NCI-H2196 treated with DMSO at 0.1 percent for 48 hours (cell line): ENCODE data around the gene CNTNAP5.

Experiments used
- DNase-seq: peaks from one replicate; lab custom pipeline; 2025; ENCODE audit not compliant: unreplicated experiment; lab: John Stamatoyannopoulos, UW

The CNTNAP5 gene

DNA sequence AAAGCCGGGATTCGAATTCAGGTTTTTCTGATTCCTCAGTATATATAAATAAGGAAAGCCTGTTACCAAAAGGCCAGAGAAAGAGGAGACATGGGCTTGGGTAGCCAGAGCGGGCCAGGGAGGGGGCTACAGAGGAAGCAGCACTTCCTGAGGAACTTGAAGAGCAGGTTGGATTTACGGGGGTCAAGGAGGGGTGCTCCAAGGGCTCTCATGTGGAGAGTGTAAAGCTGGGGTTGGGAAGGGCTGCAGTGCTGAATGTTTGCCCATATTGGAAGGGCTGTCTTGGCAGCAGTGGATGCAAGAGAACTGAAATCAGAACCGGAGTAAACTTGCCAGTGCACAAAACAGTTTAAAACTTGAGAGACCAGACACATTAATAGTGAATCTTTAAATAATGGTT is 511.5 kb downstream of the CNTNAP5 start:
- no peak for DNase-seq

DNA sequence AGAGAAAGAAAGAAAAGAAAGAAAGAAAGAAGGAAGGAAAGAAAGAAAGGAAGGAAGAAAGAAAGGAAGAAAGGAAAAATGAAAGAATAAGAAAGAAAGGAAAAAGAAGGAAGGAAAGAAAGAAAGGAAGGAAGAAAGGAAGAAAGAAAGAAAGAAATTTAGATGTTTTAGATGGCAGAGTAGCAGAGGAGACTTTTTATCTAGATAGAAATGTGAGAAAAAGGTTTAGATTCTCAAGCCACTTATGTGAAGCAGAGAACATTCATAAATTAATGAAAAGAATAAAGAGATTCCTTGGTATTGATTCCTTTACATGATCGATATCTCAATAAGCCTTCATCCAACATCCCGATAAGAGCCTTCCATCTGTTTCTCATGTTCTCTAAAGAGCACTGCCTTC is 513.5 kb downstream of the CNTNAP5 start:
- DNase-seq = no peak

DNA sequence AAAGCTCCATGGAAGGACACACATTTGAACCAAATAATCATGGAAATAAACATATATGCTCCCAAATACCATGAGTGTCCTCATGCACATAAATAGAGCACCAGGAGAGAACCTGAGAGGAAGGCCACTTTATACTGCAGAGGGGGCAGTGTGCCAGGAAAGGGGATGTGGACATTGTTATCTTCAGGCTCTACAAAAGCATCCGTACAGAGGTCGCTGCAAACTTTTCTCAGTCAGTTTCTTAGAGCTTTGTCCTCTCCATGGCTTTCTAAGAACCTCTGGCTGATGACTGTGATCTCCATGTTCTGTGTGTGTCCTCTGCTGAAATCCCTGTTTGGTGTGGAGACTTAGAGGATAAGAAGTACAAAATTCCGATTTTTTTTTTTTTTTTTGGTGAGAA is 515.7 kb downstream of the CNTNAP5 start:
- DNase-seq = no peak

DNA sequence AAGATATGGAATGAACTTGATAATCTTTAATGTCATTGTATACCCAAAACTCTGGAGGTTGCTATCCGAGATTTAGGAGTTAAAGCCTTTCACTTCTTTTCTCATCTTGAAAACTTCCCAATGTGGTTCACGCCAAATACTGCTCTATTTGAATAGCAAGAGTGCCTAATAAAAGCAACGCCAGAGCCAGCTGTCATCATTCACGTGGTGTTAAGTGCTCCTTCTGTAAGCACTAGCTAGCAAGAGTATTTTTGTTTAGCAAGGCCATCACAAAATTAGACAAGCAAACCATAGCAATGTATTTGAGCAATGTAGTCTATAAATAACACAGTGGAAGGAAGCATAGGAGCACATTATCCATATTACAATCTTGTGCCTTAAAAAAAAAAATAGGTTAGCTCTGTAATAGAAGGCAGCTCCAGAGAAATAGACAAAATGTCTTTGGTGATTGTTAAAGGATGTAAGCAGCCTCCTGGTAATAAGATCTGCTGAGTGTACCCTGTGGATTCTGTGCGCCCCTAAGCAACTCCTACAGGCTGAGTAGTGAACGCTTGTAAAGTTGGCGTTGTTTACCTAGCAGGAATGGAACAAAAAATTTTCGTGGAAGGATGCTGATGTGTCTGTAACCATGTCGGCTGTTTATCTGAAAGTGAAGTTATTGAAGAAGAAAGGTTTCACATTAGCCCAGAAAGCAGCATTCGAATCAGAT is 518.0 kb downstream of the CNTNAP5 start:
- peak; percentile 32 for DNase-seq

DNA sequence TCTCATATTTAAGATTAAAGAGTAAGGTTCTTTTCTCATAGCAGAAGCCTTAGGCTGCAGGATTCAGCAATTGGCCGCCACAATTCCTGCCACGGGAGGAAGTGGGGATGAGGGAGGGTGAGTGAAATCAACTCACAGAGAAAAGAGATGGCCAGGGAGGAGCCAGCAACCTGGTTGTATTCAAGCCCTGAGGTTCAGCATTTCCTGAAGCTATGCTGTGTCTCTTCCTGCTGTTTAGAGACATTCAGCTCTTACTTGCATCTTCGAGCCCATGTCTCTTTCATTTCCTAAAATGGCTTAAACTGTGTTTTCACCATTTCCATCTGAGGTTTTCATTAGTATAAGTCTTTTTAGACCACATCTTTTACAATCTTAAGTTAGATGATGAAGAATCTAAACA is 522.6 kb downstream of the CNTNAP5 start:
- DNase-seq = no peak

DNA sequence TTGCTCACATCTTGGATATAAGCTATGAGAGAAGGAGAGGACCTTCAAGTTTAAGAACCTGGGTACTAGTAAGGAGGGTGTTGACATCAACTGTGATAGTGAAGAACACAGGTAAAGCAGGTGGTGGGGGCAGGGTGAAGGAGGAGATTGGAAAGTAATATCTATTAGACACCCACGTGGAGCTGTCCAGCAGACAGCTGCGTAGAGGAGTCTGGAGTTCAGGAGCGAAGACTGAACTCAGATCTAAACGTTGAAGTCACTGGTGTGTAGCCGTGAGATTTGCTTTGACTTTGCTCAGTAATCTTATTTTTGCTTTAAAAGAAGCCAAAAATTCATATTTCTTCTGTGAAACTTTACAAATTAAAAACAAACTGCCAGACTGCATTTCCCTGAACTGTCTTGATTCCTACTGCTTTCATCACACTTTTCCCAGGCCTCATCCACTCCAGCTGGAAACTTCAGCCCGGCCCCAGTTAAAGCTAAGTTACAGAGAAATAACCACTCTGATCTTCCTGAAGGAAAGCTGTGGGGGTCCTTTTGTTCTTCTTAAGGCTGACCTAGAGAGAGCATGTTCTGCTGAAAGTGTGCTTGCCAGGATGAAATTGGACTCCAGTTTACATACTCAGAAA is 533.3 kb downstream of the CNTNAP5 start:
- no peak for DNase-seq

DNA sequence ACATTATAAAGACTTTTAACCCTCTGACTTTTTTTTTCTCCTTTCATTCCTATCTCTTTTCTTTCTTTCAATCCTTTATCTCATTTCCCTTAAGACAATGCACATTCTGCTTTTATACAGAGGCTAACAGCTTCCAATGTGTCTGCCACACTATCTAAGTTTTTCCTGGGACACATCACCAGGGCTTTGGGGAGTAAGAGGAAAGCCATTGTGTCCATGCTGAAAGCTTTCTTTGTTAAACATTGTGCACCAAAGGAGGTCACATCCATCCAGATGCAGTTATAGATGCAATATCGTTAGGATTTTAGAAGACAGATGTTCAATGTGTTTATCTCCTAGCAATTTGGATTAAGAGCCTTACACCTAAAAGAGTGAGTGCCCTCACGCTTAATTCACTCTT is 534.1 kb downstream of the CNTNAP5 start:
- DNase-seq = no peak

DNA sequence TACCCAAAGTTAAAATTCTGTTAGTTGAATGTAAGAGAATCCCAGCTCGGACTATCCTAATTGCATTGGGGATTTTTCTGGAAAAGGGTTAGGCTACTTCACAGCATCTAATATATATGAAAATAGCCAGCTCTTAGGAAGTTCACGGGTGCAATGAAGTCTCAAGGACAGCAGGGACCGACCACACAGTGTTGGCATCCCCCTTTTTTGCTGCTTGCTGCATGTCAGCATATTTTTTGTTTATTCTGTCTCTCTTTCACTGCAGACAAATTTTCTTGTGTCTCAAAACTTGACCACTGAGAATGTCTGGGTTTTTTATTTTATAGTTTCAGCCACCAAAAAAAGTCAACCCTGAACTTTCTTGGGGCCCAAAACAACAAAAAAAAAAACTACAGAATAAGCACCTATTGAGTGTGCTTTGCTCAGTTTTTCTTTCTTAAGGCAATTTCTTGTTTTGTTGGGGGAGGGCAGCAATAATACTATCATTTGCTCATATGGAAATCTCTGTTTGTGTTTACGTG is 535.6 kb downstream of the CNTNAP5 start:
- no peak for DNase-seq

DNA sequence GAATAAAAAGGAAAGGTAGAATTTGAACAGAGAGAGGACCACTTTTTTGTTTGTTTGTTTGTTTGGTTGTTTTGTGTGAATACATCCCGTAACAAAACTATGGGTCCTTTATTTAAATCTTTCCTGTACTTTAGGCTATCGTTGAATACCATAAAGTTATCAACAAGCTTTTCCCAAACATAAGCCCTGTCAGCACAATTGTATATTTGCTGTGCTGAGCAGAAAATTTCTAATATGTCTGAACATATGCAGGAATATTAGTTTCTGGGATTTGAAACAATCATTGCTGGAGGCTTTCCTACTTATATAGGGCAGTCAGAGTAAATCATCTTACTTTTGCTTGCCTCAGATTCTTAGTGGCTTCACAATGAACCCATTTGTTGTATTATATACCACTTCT is 536.4 kb downstream of the CNTNAP5 start:
- DNase-seq = no peak

DNA sequence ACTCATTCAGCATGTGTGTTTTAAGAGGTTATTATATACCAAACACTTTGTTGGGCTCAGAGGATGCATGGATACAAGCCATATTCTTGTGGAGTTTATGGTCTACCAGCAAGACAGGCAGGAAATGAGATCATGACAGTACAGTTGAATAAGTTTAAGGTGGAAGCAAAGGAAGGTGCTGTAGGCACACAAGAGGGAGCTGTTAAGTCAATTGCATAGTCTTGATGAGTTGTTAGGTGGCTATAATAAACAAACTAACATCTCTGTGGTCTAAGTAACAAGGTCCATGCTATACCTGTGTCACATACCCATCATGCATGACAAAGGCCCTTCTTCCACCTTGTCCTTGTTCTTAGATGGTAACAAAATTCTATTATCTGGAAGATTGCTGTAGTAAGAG is 538.3 kb downstream of the CNTNAP5 start:
- DNase-seq = no peak

DNA sequence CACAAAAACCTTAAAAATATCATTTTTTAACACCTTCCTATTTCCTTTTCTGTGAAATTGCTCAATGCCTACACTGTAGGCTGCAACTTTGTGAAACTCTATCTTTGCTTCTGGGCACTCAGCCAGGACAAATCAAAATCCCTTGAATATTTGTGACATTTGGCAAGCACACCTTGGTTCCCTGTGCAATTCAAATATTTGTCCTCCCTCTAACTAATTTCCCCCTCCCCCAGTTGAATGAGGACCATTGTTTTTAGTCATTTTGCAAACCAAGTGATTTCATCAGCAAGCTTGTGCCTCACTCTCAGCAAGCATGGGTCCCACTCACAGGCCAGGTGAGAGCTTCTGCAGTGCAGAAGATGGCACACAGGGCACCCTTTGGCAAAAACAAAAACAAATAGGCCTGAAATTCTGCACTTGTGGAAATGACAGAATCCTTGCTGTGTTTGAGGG is 541.5 kb downstream of the CNTNAP5 start:
- peak; percentile 67 for DNase-seq

DNA sequence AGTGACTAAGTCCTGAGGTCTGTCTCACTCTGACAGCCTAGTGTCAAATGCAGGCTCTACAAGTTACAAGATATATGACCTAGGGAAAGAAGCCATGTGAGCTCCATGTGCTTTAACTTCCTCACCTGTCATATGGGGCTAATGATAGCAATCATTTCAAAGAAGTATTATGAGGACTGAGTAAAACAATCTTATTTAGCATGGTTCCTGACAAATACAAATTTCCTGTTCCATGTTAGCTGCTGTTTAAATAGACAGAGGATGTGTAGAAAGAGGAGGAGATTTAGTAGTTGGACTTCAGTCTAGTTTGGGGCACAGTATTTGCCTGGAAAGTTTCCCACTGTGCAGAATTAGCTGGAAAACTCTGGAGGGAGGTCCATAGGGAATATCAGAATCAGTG is 545.8 kb downstream of the CNTNAP5 start:
- DNase-seq = no peak

DNA sequence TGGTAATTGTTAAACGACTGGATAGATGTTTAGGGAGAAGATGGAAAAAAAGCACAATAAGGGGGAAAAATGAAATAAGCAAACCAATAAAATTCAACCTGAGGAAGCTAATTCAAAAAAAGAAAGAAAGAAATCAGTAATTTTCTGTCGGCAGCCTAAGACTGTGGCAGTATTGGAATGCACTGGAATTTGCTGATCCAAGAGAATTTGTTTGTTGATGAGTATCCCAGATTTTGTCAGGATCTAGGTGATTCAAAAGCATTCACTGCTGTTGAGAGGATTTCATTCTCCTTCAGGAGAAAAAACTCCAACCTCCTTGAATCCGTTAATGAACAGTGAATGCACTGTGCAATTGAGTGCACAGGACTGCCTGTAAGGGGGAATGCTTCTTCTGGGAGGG is 546.7 kb downstream of the CNTNAP5 start:
- no peak for DNase-seq

DNA sequence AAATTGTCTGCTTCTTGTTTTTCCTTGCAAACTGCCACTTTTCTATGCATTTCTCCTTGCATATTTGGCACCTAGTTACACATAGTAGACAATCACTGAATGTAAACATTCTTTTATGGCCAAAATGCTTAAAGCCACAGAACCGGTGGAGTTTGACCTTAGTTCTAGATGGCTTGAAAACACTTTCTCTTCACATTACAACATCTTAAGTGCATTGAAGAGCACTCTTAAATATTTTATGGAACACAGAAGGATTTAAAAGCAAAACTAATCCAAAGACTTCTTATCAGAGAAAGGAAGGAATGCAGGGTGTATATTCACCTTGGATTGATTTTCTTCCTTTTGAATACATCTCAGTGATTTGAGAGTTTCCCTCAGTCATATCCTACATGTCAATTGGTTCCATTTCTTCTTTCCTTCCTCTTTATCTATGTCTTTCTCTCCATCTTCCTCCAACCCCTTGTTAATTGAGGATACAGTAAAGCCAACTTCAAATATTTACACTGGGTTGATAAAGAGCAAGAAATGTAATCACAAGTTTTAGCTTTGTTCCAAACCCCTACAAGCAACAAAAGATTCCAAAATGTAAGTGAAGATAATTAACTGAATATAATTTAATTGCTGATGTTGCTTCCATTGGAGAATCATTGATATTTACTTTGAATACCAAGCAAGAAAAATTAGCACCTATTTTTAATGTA is 548.0 kb downstream of the CNTNAP5 start:
- DNase-seq = no peak

DNA sequence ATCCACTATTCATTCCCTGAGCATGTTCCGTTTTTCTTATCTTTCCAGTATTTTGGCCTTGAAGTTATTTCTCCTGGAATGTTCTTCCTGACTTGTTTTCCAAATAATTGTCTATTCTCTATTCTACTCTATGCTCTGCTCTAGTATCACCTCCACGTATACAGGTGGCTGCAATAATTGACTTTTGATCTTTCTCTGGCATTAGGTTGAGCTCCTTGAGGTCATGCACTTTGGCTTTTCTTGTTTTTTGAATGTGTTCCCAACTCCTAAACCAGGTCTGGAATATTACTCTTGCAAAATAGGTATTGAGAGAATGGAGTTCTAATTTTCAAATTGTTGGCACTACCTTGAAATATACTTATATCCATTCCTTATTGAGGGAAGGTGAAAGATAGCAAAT is 550.4 kb downstream of the CNTNAP5 start:
- DNase-seq = no peak

DNA sequence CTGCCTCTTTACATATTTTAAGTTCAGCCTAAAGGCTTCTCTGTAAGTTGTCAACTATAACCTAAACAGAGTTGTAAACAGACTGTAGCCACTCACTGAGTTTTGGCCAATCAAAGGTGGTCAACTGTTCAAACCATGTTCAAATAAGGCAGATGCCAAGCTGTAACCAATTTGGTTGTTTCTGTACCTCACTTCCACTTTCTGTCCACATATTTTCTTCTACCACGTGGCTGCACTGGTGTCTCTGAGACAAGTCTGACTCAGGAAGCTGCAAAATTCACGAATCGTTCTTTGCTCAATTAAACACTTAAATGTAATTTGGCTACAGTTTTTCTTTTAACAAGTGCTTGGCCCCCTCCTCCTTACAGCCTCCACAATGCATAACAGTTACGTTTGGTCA is 555.2 kb downstream of the CNTNAP5 start:
- no peak for DNase-seq

DNA sequence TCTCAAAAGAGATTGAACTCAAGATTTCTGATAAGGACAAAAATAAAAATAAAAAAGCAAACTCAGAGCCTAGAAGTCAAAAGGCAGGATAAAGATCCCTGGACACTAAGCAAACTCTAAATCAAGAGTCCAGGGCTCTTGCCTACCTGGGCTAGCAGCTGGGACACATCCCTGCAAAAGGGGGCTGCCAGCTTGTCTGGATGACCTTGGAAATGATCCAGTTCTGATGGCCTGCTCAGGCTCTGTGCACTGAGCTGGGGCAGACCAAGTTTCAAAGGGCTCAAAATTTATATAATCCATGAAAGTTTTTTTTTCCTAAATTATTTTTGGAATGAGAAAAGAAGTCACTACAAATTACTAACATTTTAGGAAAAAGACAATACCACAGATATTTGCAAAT is 557.3 kb downstream of the CNTNAP5 start:
- DNase-seq = no peak

DNA sequence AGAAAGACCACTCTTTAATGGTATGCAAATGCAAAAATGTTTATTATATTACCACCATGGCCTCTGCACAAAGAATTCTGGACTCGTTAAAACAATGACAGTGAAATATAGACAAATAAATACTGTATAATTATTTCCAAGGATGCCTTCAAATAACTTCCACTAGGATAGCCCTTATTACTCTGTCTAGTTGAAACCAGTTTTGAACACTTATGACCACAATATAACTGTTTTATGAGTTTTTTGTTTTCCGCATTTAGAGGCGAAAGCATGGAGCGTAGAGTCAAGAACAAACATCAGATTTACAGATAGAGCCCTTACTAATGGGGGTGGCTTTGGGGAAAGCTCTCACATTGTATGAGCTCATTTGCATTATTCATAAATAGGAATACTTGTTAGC is 559.5 kb downstream of the CNTNAP5 start:
- DNase-seq = no peak

DNA sequence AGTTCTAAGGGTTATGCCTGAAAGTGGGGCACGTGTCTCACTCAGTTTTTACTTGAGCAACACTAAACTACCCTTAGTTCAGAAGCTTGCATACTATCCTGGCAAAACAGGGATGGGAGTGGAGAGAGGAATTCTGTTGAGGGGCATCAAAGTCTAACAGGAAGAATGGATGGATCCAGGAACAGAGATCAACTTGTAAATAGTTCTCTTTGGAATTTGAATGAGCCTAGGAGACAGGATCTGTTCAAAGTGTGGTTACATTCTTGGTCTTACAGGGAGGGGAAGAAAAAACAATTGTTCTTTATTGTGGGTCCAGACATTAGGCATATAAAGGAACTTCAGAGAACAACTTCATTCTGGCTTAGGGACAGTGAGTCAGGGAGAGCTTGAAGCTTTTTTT is 560.2 kb downstream of the CNTNAP5 start:
- DNase-seq = no peak

DNA sequence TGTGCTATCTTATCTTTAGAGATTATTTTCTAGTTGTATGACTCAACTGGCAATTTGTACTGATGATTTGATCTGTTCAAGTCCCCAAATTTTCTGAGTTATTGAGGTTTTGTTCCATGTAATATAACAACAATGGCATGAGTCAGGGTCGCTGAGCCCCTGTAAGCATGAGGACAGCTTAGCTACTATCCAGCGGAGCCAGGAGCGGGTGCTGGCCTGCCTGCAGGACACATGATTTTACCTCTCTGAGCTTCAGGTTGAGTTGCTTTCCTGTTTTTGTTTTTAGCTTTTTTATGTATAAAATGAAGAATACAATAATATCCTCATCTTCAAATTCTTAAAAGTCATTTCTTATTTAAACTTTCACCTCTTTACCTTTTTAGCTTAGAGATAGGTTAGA is 561.1 kb downstream of the CNTNAP5 start:
- no peak for DNase-seq

DNA sequence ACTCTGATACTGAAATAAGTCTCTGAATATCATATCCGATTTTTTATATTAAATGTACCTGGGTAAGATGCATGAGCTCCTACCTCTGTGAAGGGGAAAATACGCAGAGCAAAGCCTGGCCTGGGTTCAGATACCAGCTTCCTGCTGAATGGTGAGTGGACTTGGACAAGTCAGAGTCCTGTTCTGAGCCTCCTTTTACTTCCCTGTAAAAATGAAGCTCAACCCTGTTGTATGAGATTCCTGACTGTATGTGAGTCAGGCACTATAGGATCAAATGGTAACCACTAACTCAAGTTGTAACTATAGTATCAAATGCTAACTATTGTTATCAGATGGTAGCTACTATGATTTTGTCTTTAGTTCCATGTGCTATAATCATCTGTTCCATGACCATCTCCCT is 561.7 kb downstream of the CNTNAP5 start:
- no peak for DNase-seq

DNA sequence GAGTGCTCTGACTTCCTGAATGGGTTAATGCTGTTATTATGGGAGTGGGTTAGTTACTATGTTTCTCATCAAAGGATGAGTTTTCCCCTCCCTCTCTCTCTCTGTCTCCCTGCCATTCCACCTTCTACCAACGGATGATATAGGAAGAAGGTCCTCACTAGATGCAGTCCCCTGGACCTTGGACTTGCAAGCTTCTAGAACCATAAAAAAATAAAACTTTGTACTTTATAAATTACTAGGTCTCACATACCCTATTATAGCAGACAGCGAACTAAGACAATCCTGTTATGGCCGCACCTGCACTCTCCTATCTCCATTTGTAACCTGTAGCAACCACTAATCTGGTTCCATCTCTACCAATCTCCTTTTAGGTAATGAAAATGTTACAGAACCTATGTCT is 564.9 kb downstream of the CNTNAP5 start:
- no peak for DNase-seq
